ENCODE results near the gene KLHL15. TPM values are rescaled to one million over a fixed set of nuclear protein-coding genes. Genes with fewer than 3 reads are reported as not detected.
A peak's percentile ranks its signal among the peaks of the same experiment; 100 is the strongest.

The KLHL15 gene
- total and polyA plus RNA-seq, 2 of the 13 experiments (the other 11 are each of a cell fraction or from before 2014, with no cell fraction given), result 2.8 to 5.5 TPM

GRCh38 chrX:24054182-24055042 lies 27.4 kb upstream of the KLHL15 start, which contains the start of gene EIF2S3 (continued):
- no peak for TF ChIP-seq ZNF318 (CRISPR knock-in tag; IDR thresholded peaks at IDR 0.05)
- TF ChIP-seq PRDM15 (CRISPR knock-in tag; IDR thresholded peaks at IDR 0.05), result peak; percentile 51; the same call in 1 of the 2 replicates
- peak; percentile 75 for TF ChIP-seq SPEN (CRISPR knock-in tag; IDR thresholded peaks at IDR 0.05; ENCODE audit: low read depth)
- TF ChIP-seq NR2F6 (IDR thresholded peaks at IDR 0.05), result no peak
- no peak for TF ChIP-seq NR2F6 (CRISPR knock-in tag; IDR thresholded peaks at IDR 0.05)
- TF ChIP-seq ZNF557 (CRISPR knock-in tag; IDR thresholded peaks at IDR 0.05), result no peak
- no peak for TF ChIP-seq ARID5B (CRISPR knock-in tag; IDR thresholded peaks at IDR 0.05)
- TF ChIP-seq ZNF414 (CRISPR knock-in tag; IDR thresholded peaks at IDR 0.05), result peak; percentile 37; the same call in 1 of the 2 replicates
- no peak for TF ChIP-seq ZNF549 (CRISPR knock-in tag; IDR thresholded peaks at IDR 0.05)
- no peak for TF ChIP-seq ATM (IDR thresholded peaks at IDR 0.05; ENCODE audit: borderline replicate concordance)

Measured in HepG2 (cell line).